PC-9 (cell line): Measurements from ENCODE around the gene HLX. TPM values are rescaled to one million over a fixed set of nuclear protein-coding genes. Genes with fewer than 3 reads are reported as not detected.

Source experiments
- BruUV-seq: library from RNA; stranded (reverse); fragments of 400-500 nt; replicated peaks from 2 replicates; lab custom pipeline; 2021; lab: Mats Ljungman, UMichigan
- CTCF ChIA-PET: fragments of 300-600 bp; sonication (Branson Sonifier 250); formaldehyde crosslinking; loops from one replicate; lab custom pipeline; 2022; ENCODE audit warnings: antibody characterized with exemption; lab: Charles Lee
- POLR2A ChIA-PET: fragments of 300-600 bp; sonication (Branson Sonifier 250); formaldehyde crosslinking; loops from one replicate; lab custom pipeline; 2022; ENCODE audit warnings: antibody characterized with exemption; ENCODE audit not compliant: unreplicated experiment; lab: Charles Lee
- DNase-seq, 2 experiments: peaks; one replicate each; pipeline versions ENCODE4 v3.0.0 to v3.0.0-alpha.2; 2015 to 2022; ENCODE audit warnings: mixed read lengths in 1 of 2
- H2AFZ ChIP-seq: fragments of 200-600 bp; sonication (generic); 2 replicates; pipeline ENCODE4 v1.8.1; 2017; ENCODE audit warnings: antibody characterized with exemption
- H3F3A ChIP-seq: fragments of 200-600 bp; sonication (generic); 2 replicates; pipeline ENCODE4 v1.8.1; 2017; ENCODE audit warnings: antibody characterized with exemption, mild to moderate bottlenecking, low read depth; ENCODE audit not compliant: insufficient read depth
- H3K27ac ChIP-seq: fragments of 200-600 bp; sonication (generic); 2 replicates; pipeline ENCODE4 v1.6.1; 2016; ENCODE audit warnings: mixed run types
- H3K27me3 ChIP-seq: fragments of 200-600 bp; sonication (generic); 2 replicates; pipeline ENCODE4 v1.6.1; 2016; ENCODE audit warnings: low read depth, mixed run types; ENCODE audit not compliant: insufficient read depth
- H3K36me3 ChIP-seq: fragments of 200-600 bp; sonication (generic); 2 replicates; pipeline ENCODE4 v1.6.1; 2016; ENCODE audit warnings: low read depth, mixed run types
- H3K4me1 ChIP-seq: fragments of 200-600 bp; sonication (generic); replicated peaks from 2 replicates; pipeline ENCODE4 v1.6.1; 2016; ENCODE audit warnings: mixed run types; ENCODE audit not compliant: insufficient read depth
- H3K4me2 ChIP-seq: fragments of 200-600 bp; sonication (generic); 2 replicates; pipeline ENCODE4 v1.6.1; 2017; ENCODE audit warnings: mixed run types
- H3K4me3 ChIP-seq: fragments of 200-600 bp; sonication (generic); 2 replicates; pipeline ENCODE4 v1.6.1; 2016; ENCODE audit warnings: mixed run types
- H3K79me2 ChIP-seq: fragments of 200-600 bp; sonication (generic); 2 replicates; pipeline ENCODE4 v1.6.1; 2017; ENCODE audit warnings: low read depth, mixed run types
- H3K9me2 ChIP-seq: fragments of 200-600 bp; sonication (generic); 2 replicates; pipeline ENCODE4 v1.8.1; 2017; ENCODE audit warnings: mild to moderate bottlenecking; ENCODE audit not compliant: insufficient read depth
- H3K9me3 ChIP-seq: fragments of 200-600 bp; sonication (generic); 2 replicates; pipeline ENCODE4 v1.8.1; 2016; ENCODE audit warnings: low read depth; ENCODE audit not compliant: insufficient read depth
- H4K20me1 ChIP-seq: fragments of 200-600 bp; sonication (generic); 2 replicates; pipeline ENCODE4 v1.8.1; 2017; ENCODE audit not compliant: insufficient read depth
- CTCF ChIP-seq: fragments of 200-600 bp; sonication (generic); conservative IDR thresholded peaks from 2 replicates; pipeline ENCODE4 v1.6.1; 2017; ENCODE audit warnings: mixed run types, antibody characterized with exemption, mild to moderate bottlenecking, moderate library complexity
- EZH2 ChIP-seq: fragments of 200-600 bp; sonication (generic); IDR thresholded peaks from 2 replicates; pipeline ENCODE4 v1.8.0; 2017; ENCODE audit warnings: antibody characterized with exemption, low read depth
- intact Hi-C: fragments of 100-400 bp; cut with micrococcal nuclease; formaldehyde crosslinking; loops from one replicate; pipeline ENCODE4 v1.10.0; 2022; ENCODE audit not compliant: unreplicated experiment
- total RNA-seq: library from RNA; stranded (reverse); gene quantifications from 2 replicates; pipeline ENCODE4 v1.2.3, GENCODE V29; 2021

Gene HLX
- total RNA-seq, 1 experiment from 2014 or later, result 1.1 TPM

DNA sequence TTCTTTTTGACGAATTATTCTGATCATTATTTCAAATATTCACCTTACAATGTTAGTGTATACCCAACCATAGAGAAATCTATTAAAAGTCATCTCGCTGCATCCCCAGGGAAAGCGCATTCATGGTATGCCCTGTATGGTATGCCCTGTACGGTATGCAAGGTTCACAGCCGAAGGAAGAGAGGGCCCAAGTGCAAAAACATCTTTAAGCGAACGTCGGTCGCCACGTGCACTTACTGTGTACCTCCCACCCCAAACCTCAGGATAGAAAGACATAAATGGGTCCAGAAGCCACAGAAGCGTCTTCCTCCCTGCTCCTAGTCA lies 14.4 kb downstream of the HLX start:
- no peaks in the 10 kb centered on the region for H3K9me2 ChIP-seq
- H3F3A ChIP-seq, result no peaks in the 10 kb centered on the region
- H3K4me3 ChIP-seq, result no peak overlapping the region
- peaks cover 12% of the 10 kb centered on the region; the same call in 1 of the 2 replicates for H3K27me3 ChIP-seq
- H4K20me1 ChIP-seq, result no peaks in the 10 kb centered on the region
- no peaks in the 10 kb centered on the region for H3K36me3 ChIP-seq
- H2AFZ ChIP-seq, result no peak overlapping the region
- no peaks in the 10 kb centered on the region for H3K79me2 ChIP-seq
- no peak overlapping the region for H3K4me2 ChIP-seq
- DNase-seq, result no peak
- H3K27ac ChIP-seq, result no peak overlapping the region
- no peaks in the 10 kb centered on the region for H3K4me1 ChIP-seq
- intact Hi-C loops, result no loop called here
- CTCF ChIA-PET, result no interaction called here
- no peaks in the 10 kb centered on the region for H3K9me3 ChIP-seq
- TF ChIP-seq CTCF (no peak), EZH2 (no peak)
- no TSS peak for BruUV-seq
- POLR2A ChIA-PET, result no interaction called here

DNA sequence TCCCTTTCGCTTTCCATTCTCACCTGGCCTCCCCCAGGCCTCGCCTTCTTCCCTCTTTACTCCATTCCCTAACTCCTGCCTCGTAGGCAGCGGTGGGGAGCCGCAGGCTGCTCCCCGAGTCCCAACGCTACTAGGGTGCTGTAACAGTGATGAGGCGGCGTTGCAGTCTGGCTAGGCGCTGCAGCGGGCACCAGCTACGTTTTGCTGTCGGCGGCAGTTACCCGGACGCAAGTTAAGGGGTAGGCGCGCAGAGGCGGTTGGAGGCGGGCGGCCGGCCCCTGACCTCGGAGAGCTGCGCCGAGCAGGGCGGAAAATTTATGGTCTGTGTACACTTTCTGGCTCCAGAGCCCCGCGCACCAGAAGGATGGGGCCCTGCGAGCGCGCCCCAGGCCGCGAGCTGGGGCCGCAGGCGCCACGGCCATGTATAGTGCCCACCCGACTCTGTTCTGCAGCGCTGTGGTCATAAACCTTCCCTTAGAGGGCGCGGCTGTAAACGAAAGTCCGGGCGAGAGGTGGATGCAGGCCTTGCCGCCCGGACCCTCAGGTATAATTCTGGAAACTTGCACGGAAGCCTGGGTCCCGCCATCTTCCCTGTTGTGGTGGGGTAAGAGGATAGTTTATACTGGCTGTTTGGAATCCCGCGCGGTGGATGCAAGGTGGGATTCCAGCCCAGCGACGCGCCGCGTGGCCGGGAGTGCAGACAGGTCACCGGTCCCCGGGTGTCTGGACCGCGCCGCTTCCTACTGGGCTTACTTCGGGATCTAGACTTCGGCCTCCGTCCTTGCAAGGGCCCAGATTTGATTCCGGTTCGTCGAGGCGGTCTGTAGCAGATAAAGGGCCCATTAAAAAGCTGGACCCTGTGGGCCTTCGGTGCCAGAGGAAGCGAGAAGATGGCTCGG lies 15.0 kb downstream of the HLX start:
- H3K36me3 ChIP-seq, result no peaks in the 10 kb centered on the region
- TF ChIP-seq EZH2 (no peak), CTCF (no peak)
- no peak overlapping the region for H2AFZ ChIP-seq
- no peaks in the 10 kb centered on the region for H3K9me2 ChIP-seq
- H3F3A ChIP-seq, result no peaks in the 10 kb centered on the region
- peaks cover 12% of the 10 kb centered on the region; the same call in 1 of the 2 replicates for H3K27me3 ChIP-seq
- POLR2A ChIA-PET, result no interaction called here
- no peak for DNase-seq
- H3K9me3 ChIP-seq, result no peaks in the 10 kb centered on the region
- no peak overlapping the region for H3K4me2 ChIP-seq
- no peaks in the 10 kb centered on the region for H4K20me1 ChIP-seq
- H3K4me3 ChIP-seq, result no peak overlapping the region
- no peaks in the 10 kb centered on the region for H3K4me1 ChIP-seq
- intact Hi-C loops, result no loop called here
- no TSS peak for BruUV-seq
- no peaks in the 10 kb centered on the region for H3K79me2 ChIP-seq
- CTCF ChIA-PET, result no interaction called here
- no peak overlapping the region for H3K27ac ChIP-seq

DNA sequence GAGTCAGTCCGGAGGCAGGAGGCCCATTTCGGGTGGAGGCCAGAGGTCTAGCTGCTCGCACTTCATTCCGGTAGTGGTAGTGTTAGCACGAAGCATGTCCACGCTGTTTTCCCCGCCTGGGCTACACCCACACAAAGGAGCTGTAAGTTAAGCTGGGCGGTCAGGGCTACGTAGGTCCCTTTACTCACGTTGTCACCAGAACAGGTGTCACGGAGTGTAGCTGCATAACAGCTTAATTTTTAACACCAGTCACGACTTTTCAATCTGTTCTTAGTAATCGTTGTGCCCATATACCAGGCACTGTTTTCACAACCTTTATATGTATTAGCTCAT lies 15.6 kb downstream of the HLX start:
- no TSS peak for BruUV-seq

More for the DNA sequence above, 15.6 kb downstream of the HLX start:
- Histone ChIP-seq H3K9me2 (no peaks in the 10 kb centered on the region), H2AFZ (no peak overlapping the region), H3K27me3 (peaks cover 9% of the 10 kb centered on the region; the same call in 1 of the 2 replicates), H3F3A (no peaks in the 10 kb centered on the region), H3K4me1 (no peaks in the 10 kb centered on the region), H3K79me2 (no peaks in the 10 kb centered on the region), H4K20me1 (no peaks in the 10 kb centered on the region), H3K36me3 (no peaks in the 10 kb centered on the region), H3K9me3 (no peaks in the 10 kb centered on the region), H3K4me3 (no peak overlapping the region), H3K4me2 (no peak overlapping the region), H3K27ac (no peak overlapping the region)
- no peak for TF ChIP-seq CTCF
- TF ChIP-seq EZH2, result no peak
- POLR2A ChIA-PET, result no interaction called here
- intact Hi-C loops, result no loop called here
- no peak for DNase-seq
- CTCF ChIA-PET, result no interaction called here
